Measurements from ENCODE around the gene PTPRT.

Gene PTPRT

GRCh38 chr20:42604998-42605956 is 584.4 kb downstream of the PTPRT start:
- DNase-seq = no peak

GRCh38 chr20:42603655-42604054 is 586.1 kb downstream of the PTPRT start:
- DNase-seq = no peak

DNA sequence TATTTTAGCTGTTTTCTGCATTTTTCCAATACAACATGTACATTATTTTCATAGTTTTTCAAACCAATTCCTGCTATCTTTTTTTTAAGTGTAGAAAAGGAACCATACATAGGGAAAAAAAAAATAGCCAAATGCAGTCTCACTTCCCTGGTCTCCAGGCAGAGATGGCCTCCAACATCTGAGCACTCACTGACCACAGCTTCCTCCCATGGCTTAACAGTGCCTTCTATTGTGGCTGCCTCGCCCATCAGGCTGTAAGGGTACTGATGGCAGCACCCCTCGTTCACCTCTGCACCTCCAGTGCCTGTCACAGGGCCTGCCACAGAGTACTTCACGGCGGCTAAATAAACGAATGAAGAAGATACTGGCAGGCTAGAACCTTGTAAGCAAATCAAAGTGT is 591.1 kb downstream of the PTPRT start:
- no peak for DNase-seq

- no peak for DNase-seq
Measured at GRCh38 chr20:42595625-42596024, 594.1 kb downstream of the PTPRT start.

GRCh38 chr20:42594659-42595058 is 595.0 kb downstream of the PTPRT start:
- no peak for DNase-seq

GRCh38 chr20:42594011-42594410 is 595.7 kb downstream of the PTPRT start:
- peak; percentile 29 for DNase-seq

GRCh38 chr20:42589976-42590639 is 599.6 kb downstream of the PTPRT start:
- no peak for DNase-seq

DNA sequence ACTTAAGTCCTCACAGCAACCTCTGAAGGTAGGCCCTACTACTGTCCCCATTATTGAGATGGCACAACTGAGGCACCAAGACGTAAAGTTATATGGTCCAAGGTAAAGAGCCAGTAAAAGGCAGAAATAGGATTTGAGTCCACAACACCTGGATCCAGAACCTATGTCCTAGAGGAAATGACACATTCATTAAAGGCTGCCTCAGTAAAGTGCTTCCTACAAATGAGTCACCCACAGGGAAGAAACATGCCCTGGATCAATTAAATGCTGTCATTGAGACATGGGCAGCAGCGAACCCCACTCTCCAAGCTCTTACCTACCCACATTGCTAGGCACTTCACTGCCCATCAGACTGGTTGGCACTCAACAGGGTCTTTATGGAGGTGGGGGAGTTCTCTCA is 600.9 kb downstream of the PTPRT start:
- no peak for DNase-seq

DNA sequence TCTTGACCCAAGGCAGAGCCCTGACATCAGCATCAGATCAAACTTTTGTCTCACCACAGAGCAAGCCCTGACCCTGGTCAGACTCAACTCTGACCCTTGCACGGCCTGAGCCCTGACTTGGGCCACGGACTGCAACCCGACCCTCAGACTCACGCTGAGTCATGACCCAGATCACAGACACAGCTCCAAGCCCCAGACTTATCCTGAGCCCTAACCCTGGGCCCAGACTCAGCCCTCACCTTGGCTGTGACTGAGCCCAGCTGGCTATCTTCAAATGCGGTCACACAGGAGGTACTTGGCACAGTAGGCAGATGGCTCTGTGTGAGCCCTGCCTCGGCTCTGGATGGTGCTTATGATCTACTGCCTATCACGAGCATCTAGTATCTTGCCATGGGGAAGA is 602.3 kb downstream of the PTPRT start:
- DNase-seq = no peak

DNA sequence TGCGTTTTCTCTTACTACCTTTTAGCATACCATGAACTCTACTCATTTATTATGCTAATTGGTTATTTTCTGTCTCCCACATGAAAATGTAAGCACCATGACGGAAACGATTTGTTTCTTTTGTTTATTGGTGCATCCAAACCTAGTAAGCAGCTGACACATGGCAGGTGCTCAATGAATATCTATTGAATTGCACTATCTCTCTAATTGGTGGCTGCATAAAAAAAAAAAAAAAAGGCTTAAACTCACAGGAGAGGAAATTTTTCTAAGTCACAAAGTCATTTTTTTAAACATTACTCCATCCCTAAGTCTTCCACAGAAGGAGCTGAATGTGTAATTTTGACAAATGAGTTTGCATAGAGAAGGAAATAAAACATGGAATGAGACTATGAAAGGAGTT is 608.4 kb downstream of the PTPRT start:
- DNase-seq = no peak

- DNase-seq = no peak
Measured at GRCh38 chr20:42576167-42576566, 613.5 kb downstream of the PTPRT start.

- no peak for DNase-seq
Measured at GRCh38 chr20:42572320-42573016, 617.2 kb downstream of the PTPRT start.

GRCh38 chr20:42567409-42567808 is 622.3 kb downstream of the PTPRT start:
- no peak for DNase-seq

DNA sequence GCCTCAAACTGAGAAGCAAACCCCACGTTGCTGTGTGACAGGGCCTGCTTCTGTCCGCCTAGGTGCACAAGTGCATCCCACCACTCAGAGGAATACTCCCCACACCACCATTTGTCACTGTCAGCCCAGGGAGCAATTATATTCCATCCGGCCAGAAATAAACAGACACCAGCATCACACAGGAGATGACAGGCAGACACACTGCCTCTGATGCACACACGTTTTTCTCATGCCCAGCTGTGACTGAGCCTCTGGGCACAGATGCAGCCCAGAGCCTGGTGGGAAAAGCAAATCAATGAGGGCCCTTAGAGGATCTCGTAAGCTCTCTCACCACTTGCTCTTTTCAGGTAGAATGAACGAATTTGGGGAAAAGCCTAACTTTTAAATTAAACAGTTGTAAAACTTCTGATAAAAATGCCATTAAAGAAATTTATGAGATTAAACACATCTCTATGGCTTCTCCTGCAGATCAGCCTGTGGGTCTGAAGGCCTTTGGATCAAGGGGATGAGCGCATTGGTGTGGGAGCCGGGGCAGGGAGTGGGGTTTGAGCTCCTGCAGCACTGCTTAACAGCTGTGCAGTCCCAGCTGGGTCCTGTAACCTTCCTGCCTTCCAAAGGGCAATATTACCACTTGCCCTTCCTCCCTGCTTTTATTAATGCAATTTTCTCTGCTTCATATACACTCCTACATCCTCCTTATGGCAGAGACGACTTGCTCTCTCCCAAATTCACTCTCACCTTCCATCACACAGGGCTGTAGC is 624.3 kb downstream of the PTPRT start:
- no peak for DNase-seq

- DNase-seq = no peak
Measured at GRCh38 chr20:42559665-42560064, 630.0 kb downstream of the PTPRT start.

DNA sequence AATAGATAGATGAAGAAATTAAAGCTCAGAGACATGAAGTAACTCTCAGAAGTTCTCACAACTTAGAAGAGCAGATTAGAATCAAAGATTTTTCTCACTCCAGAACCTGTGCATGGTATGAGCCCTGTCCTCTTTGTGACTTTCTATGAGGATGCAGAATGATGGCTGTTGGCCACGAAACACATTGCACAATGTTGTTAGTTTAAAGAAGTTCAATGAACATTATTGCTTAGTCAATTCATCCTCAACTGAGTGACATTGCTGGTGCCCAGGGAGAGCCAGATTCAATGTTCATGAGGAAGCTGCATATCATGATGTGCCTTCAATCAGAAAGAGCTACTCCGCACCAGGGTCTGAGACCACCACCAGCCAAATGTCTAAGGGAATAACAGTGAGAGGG is 633.1 kb downstream of the PTPRT start:
- DNase-seq = no peak

DNA sequence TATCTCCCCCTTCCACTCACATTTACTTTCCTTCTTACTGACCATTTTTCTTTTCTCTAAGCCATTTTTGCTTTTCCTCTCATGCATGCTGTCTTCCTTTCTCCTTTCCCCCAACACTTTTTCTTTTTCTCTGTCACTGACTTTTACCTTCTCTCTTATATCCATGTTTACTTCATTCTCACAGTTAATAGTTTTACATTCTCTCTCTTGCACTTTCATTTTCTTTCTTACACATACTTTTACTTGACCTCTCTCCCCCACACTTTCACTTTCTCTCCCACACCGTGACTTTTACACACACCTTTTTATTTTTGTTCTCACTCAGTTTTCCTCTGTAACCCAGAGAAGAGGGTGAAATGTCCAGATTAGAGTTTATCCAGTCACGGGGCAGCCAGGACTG is 636.3 kb downstream of the PTPRT start:
- no peak for DNase-seq

DNA sequence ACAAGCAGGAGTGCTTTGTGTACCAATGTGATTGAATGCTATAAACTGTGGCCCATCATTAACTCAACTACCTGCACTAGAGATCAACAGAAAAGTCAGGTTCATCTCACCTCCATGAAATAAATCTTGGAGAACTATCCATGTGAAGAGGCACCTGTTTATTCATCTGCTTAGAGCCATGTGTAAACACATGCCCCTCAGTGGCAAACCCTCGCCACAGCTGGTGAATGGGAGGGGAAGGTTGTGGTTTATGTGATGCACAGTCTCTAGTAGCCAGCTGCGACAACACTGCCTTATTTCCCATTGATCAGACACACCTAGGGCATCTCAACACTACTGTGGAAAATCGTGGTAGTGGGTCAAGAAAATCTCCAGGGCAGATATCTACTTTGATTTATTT is 640.2 kb downstream of the PTPRT start:
- no peak for DNase-seq

- DNase-seq = no peak
Measured at GRCh38 chr20:42544926-42545325, 644.8 kb downstream of the PTPRT start.

GRCh38 chr20:42532831-42533230 is 656.9 kb downstream of the PTPRT start:
- no peak for DNase-seq

DNA sequence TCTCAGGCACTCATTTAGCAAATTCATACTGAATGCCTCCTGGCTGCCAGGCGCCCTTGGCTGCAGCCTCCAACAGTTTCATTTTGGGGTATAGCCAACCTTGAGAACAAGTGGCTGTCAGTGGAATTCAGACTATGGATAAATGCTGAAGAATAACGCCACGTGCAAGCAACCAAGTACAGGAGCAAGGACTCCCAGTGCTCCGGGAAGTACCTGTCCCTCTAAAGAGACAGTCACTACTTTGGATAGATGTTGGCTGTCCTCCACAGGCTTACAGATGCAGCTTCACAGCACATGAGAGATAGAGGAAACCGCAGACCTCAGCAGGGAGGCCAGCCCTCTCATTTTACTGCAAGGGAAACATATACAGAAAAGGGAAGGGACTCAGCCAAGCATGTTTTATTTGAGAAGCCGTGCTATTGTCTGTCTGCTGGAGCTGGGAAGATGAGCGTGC is 658.2 kb downstream of the PTPRT start:
- DNase-seq = no peak

- no peak for DNase-seq
Measured at GRCh38 chr20:42530855-42531448, 658.8 kb downstream of the PTPRT start.

Measured in left hindlimb (tissue), 1 donor.